ENCODE data around the gene SLC6A4.
A peak's percentile ranks its signal among the peaks of the same experiment; 100 is the strongest.

SLC6A4 gene

GRCh38 chr17:30235386-30236296, at the start of gene SLC6A4:
Gene SLC6A4 (minus strand): TSS chr17:30235697. CDS start chr17:30221958, 13,739 bp downstream.
- no peak for DNase-seq (ENCODE audit: extremely low read depth, low read depth)
- TF ChIP-seq CTCF (IDR thresholded peaks at IDR 0.05; ENCODE audit: low read depth, low read length): no peak

GRCh38 chr17:30279156-30279555, 43.7 kb upstream of the SLC6A4 start:
- no peak for TF ChIP-seq CTCF (IDR thresholded peaks at IDR 0.05; ENCODE audit: low read depth, low read length)

GRCh38 chr17:30278032-30278431, 42.5 kb upstream of the SLC6A4 start:
- DNase-seq (ENCODE audit: extremely low read depth, low read depth): peak; percentile 4
- peak; percentile 38 for TF ChIP-seq CTCF (IDR thresholded peaks at IDR 0.05; ENCODE audit: low read depth, low read length)

More at GRCh38 chr17:30279156-30279555, 43.7 kb upstream of the SLC6A4 start:
- DNase-seq (ENCODE audit: extremely low read depth, low read depth): no peak

GRCh38 chr17:30275911-30276310, 40.4 kb upstream of the SLC6A4 start:
- no peak for TF ChIP-seq CTCF (IDR thresholded peaks at IDR 0.05; ENCODE audit: low read depth, low read length)
- DNase-seq (ENCODE audit: extremely low read depth, low read depth): no peak

GRCh38 chr17:30274887-30275286, 39.4 kb upstream of the SLC6A4 start:
- no peak for TF ChIP-seq CTCF (IDR thresholded peaks at IDR 0.05; ENCODE audit: low read depth, low read length)
- no peak for DNase-seq (ENCODE audit: extremely low read depth, low read depth)

GRCh38 chr17:30273373-30273772, 37.9 kb upstream of the SLC6A4 start:
- no peak for TF ChIP-seq CTCF (IDR thresholded peaks at IDR 0.05; ENCODE audit: low read depth, low read length)
- DNase-seq (ENCODE audit: extremely low read depth, low read depth): no peak

GRCh38 chr17:30271102-30271501, 35.6 kb upstream of the SLC6A4 start:
- no peak for DNase-seq (ENCODE audit: extremely low read depth, low read depth)

More at GRCh38 chr17:30271102-30271501, 35.6 kb upstream of the SLC6A4 start:
- no peak for TF ChIP-seq CTCF (IDR thresholded peaks at IDR 0.05; ENCODE audit: low read depth, low read length)

Data from AG09319 (cell line).